OCI-LY7 (cell line): Measurements from ENCODE around the gene FAM3B. TPM values are rescaled to one million over a fixed set of nuclear protein-coding genes. Genes with fewer than 3 reads are reported as not detected.

Experiments
- BruUV-seq: library from RNA; stranded (reverse); fragments of 400-500 nt; replicated peaks from 2 replicates; lab custom pipeline; 2021; lab: Mats Ljungman, UMichigan
- CTCF ChIA-PET: fragments of 300-600 bp; sonication (Branson Sonifier 250); formaldehyde crosslinking; loops from one replicate; lab custom pipeline; 2022; ENCODE audit warnings: antibody characterized with exemption; ENCODE audit not compliant: unreplicated experiment; lab: Charles Lee
- POLR2A ChIA-PET: fragments of 300-600 bp; sonication (Branson Sonifier 250); formaldehyde crosslinking; loops from one replicate; lab custom pipeline; 2022; ENCODE audit warnings: antibody characterized with exemption; lab: Charles Lee
- DNase-seq: peaks from one replicate; pipeline ENCODE4 v3.0.0-alpha.2; 2015; ENCODE audit warnings: low spot score
- H2AFZ ChIP-seq: fragments of 200-600 bp; sonication (generic), shearing (Covaris generic); 2 replicates; pipeline ENCODE4 v1.6.1; 2014; ENCODE audit warnings: mild to moderate bottlenecking, antibody characterized with exemption, low read length, moderate library complexity
- H3K27ac ChIP-seq: fragments of 200-600 bp; sonication (generic); 2 replicates; pipeline ENCODE4 v1.5.1; 2014; ENCODE audit warnings: mixed run types, low read depth, mild to moderate bottlenecking, moderate library complexity, low read length, inconsistent platforms; ENCODE audit not compliant: poor library complexity, severe bottlenecking
- H3K36me3 ChIP-seq: fragments of 200-600 bp; sonication (generic); 2 replicates; pipeline ENCODE4 v1.6.1; 2014; ENCODE audit warnings: mild to moderate bottlenecking, antibody characterized with exemption, low read length, moderate library complexity, mixed read lengths; ENCODE audit not compliant: insufficient read depth
- H3K4me1 ChIP-seq: fragments of 200-600 bp; sonication (generic); 2 replicates; pipeline ENCODE4 v1.5.1; 2014; ENCODE audit warnings: mild to moderate bottlenecking, low read length; ENCODE audit not compliant: insufficient read depth, poor library complexity, severe bottlenecking
- H3K4me2 ChIP-seq: fragments of 200-600 bp; sonication (generic); 2 replicates; pipeline ENCODE4 v1.6.1; 2014; ENCODE audit warnings: mild to moderate bottlenecking, low read length
- H3K4me3 ChIP-seq: fragments of 200-600 bp; sonication (generic); 2 replicates; pipeline ENCODE4 v1.5.1; 2014; ENCODE audit warnings: mild to moderate bottlenecking, low read depth, low read length; ENCODE audit not compliant: poor library complexity, severe bottlenecking
- H3K79me2 ChIP-seq: fragments of 200-600 bp; sonication (generic); 2 replicates; pipeline ENCODE4 v1.6.1; 2016; ENCODE audit warnings: low read depth, mild to moderate bottlenecking, low read length, moderate library complexity, mixed read lengths; ENCODE audit not compliant: insufficient read depth
- H3K9me2 ChIP-seq: fragments of 200-600 bp; sonication (generic); 2 replicates; pipeline ENCODE4 v1.6.1; 2016; ENCODE audit warnings: mild to moderate bottlenecking, low read length, mixed read lengths; ENCODE audit not compliant: insufficient read depth
- H3K9me3 ChIP-seq: fragments of 200-600 bp; sonication (generic); 2 replicates; pipeline ENCODE4 v1.6.1; 2014; ENCODE audit warnings: mild to moderate bottlenecking, mixed run types, low read length, mixed read lengths
- H4K20me1 ChIP-seq: fragments of 200-600 bp; sonication (generic); 2 replicates; pipeline ENCODE4 v1.6.1; 2014; ENCODE audit warnings: mild to moderate bottlenecking, antibody characterized with exemption, low read length, moderate library complexity, mixed read lengths; ENCODE audit not compliant: insufficient read depth
- CTCF ChIP-seq: fragments of 200-600 bp; sonication (generic); conservative IDR thresholded peaks from 2 replicates; pipeline ENCODE4 v1.5.1; 2014; ENCODE audit warnings: mild to moderate bottlenecking, antibody characterized with exemption, low read length, moderate library complexity, mixed read lengths
- EZH2phosphoT487 ChIP-seq: fragments of 200-600 bp; sonication (generic); IDR thresholded peaks from 2 replicates; pipeline ENCODE4 v1.6.1; 2018; ENCODE audit warnings: low read depth, borderline replicate concordance, mild to moderate bottlenecking, mixed run types, antibody characterized with exemption, low read length, moderate library complexity, mixed read lengths
- intact Hi-C: fragments of 100-400 bp; cut with micrococcal nuclease; formaldehyde crosslinking; loops from one replicate; pipeline ENCODE4 v1.10.0; 2022; ENCODE audit not compliant: unreplicated experiment
- total RNA-seq, 2 experiments: library from RNA; depleted of rRNA in 1 of 2; stranded (reverse); fragments of >200 nt in 1 of 2; shearing (Covaris generic) in 1 of 2; gene quantifications; 2 replicates each; pipeline ENCODE4 v1.2.3, GENCODE V29; 2014 to 2022

The FAM3B gene
- total RNA-seq, 2 experiments from 2014 or later = 0.19 TPM; not detected in 1

- Histone ChIP-seq H3K79me2 (no peaks in the 10 kb centered on the region), H2AFZ (no peak overlapping the region), H3K27ac (no peak overlapping the region), H3K36me3 (no peaks in the 10 kb centered on the region), H4K20me1 (no peaks in the 10 kb centered on the region), H3K9me3 (no peaks in the 10 kb centered on the region), H3K4me1 (no peaks in the 10 kb centered on the region), H3K4me2 (no peak overlapping the region), H3K9me2 (no peaks in the 10 kb centered on the region), H3K4me3 (no peak overlapping the region)
- POLR2A ChIA-PET = no interaction called here
- intact Hi-C loops = no loop called here
- CTCF ChIA-PET = no interaction called here
- BruUV-seq = no TSS peak
- DNase-seq = no peak
- TF ChIP-seq EZH2phosphoT487 (no peak), CTCF (no peak)
These were observed 87.4 kb downstream of the FAM3B start for GRCh38 chr21:41403966-41404365.

- BruUV-seq = no TSS peak
- Histone ChIP-seq H4K20me1 (no peaks in the 10 kb centered on the region), H3K79me2 (no peaks in the 10 kb centered on the region), H2AFZ (no peak overlapping the region), H3K4me1 (no peaks in the 10 kb centered on the region), H3K9me2 (no peaks in the 10 kb centered on the region), H3K9me3 (no peaks in the 10 kb centered on the region), H3K27ac (no peak overlapping the region), H3K4me3 (no peak overlapping the region), H3K4me2 (no peak overlapping the region), H3K36me3 (no peaks in the 10 kb centered on the region)
- CTCF ChIA-PET = no interaction called here
- POLR2A ChIA-PET = no interaction called here
- TF ChIP-seq CTCF (no peak), EZH2phosphoT487 (no peak)
- intact Hi-C loops = no loop called here
- DNase-seq = no peak
These were observed 88.7 kb downstream of the FAM3B start for GRCh38 chr21:41405321-41405720.

- Histone ChIP-seq H3K4me3 (no peak overlapping the region), H3K79me2 (no peaks in the 10 kb centered on the region), H4K20me1 (no peaks in the 10 kb centered on the region), H3K36me3 (no peaks in the 10 kb centered on the region), H3K27ac (no peak overlapping the region), H3K9me3 (no peaks in the 10 kb centered on the region), H3K4me1 (peaks cover 3% of the 10 kb centered on the region), H2AFZ (no peak overlapping the region), H3K4me2 (no peak overlapping the region), H3K9me2 (no peaks in the 10 kb centered on the region)
- DNase-seq = no peak
- BruUV-seq = no TSS peak
- intact Hi-C loops = no loop called here
- POLR2A ChIA-PET = no interaction called here
- CTCF ChIA-PET = no interaction called here
- no peak for TF ChIP-seq EZH2phosphoT487
- TF ChIP-seq CTCF = no peak
These were observed 89.7 kb downstream of the FAM3B start for GRCh38 chr21:41406340-41406739.

Other genes with a start within 250 kb of the FAM3B start
- not detected in 2 replicates for gene BACE2, start 148.6 kb upstream of the FAM3B start, total RNA-seq (2014; rRNA removed; shearing (Covaris generic))
- not detected in 2 replicates for gene BACE2, start 148.6 kb upstream of the FAM3B start, total RNA-seq (2022)
- 7.3 and 10.4 TPM in 2 replicates for gene MX2, start 45.2 kb downstream of the FAM3B start, total RNA-seq (2014; rRNA removed; shearing (Covaris generic))
- gene MX2, start 45.2 kb downstream of the FAM3B start, total RNA-seq (2022) = 3.5 and 4.5 TPM in 2 replicates
- gene MX1, start 109.4 kb downstream of the FAM3B start, total RNA-seq (2014; rRNA removed; shearing (Covaris generic)) = 24.4 and 24.7 TPM in 2 replicates
- gene MX1, start 109.4 kb downstream of the FAM3B start, total RNA-seq (2022) = 23.9 and 25.1 TPM in 2 replicates
- 0.08 and 0.09 TPM in 2 replicates for gene TMPRSS2, start 191.4 kb downstream of the FAM3B start, total RNA-seq (2014; rRNA removed; shearing (Covaris generic))
- gene TMPRSS2, start 191.4 kb downstream of the FAM3B start, total RNA-seq (2022) = not detected in 2 replicates